Gastroesophageal sphincter (tissue), 4 donors: Measurements from ENCODE around the gene AUTS2. TPM values are rescaled to one million over a fixed set of nuclear protein-coding genes. Genes with fewer than 3 reads are reported as not detected.
"Not testable (repeated sequence)": the region's sequence is repeated elsewhere in the genome, so short reads cannot be mapped to it uniquely, and the experiment has no call there.

Experiments
- ATAC-seq: fragments of 150-250 bp; one replicate; pipeline ENCODE4 v1.9.1; 2016; ENCODE audit warnings: mild to moderate bottlenecking, moderate library complexity
- H3K27ac ChIP-seq, 4 donors: fragments of 200-600 bp; sonication (generic) in 3 of 4; 1 replicate in 3 of 4; 2 replicates in 1 of 4; pipeline ENCODE4 v1.5.1; 2016 to 2019
- H3K27me3 ChIP-seq: fragments of 200-600 bp; sonication (generic); one replicate; pipeline ENCODE4 v1.5.1; 2019
- H3K36me3 ChIP-seq, 2 donors: fragments of 200-600 bp; sonication (generic); one replicate each; pipeline ENCODE4 v1.5.1; 2019; ENCODE audit warnings: control low read depth in 1 of 2
- H3K4me1 ChIP-seq, 3 donors: fragments of 200-600 bp; sonication (generic); 1 replicate in 2 of 3; 2 replicates in 1 of 3; pipeline ENCODE4 v1.5.1; 2016 to 2019; ENCODE audit warnings: control low read depth in 2 of 3
- H3K4me3 ChIP-seq, 2 donors: fragments of 200-600 bp; sonication (generic); one replicate each; pipeline ENCODE4 v1.5.1; 2019; ENCODE audit warnings: mild to moderate bottlenecking in 1 of 2, moderate library complexity in 1 of 2
- H3K9me3 ChIP-seq, 3 donors: fragments of 200-600 bp; sonication (generic); one replicate each; pipeline ENCODE4 v1.5.1; 2017 to 2019; ENCODE audit warnings: control low read depth in 2 of 3
- EP300 ChIP-seq: sonication (generic); formaldehyde crosslinking; IDR thresholded peaks from one replicate; pipeline ENCODE4 v1.6.1; 2017; ENCODE audit warnings: antibody characterized with exemption, mild to moderate bottlenecking
- POLR2A ChIP-seq, 2 donors: fragments of 450-650 bp; IDR thresholded peaks; one replicate each; pipeline ENCODE4 v1.6.1; 2017; ENCODE audit warnings: antibody characterized with exemption in 2 of 2, mild to moderate bottlenecking in 2 of 2, moderate library complexity in 1 of 2
- POLR2AphosphoS5 ChIP-seq: sonication (generic); formaldehyde crosslinking; IDR thresholded peaks from one replicate; pipeline ENCODE4 v1.6.1; 2017; ENCODE audit warnings: antibody characterized with exemption
- WGBS, 2 donors: methylation state at CpG; one replicate each; pipeline ENCODE4 v1.1.5; 2018; ENCODE audit warnings: low coverage in 1 of 2; 5-methylcytosine and 5-hydroxymethylcytosine counted together
- total RNA-seq, 4 donors: library from RNA; depleted of rRNA; stranded (reverse); fragments of >200 nt; gene quantifications; one replicate each; pipeline ENCODE4 v1.1.0, GENCODE V29; 2016
- TF ChIP-seq, protein P1 (sequence below), 4 experiments: fragments of 200-600 bp in 2 of 4; fragments of 450-650 bp in 2 of 4; sonication (generic) in 1 of 4; IDR thresholded peaks; one replicate each; pipeline ENCODE4 v1.5.1; 2017 to 2019; ENCODE audit warnings: antibody characterized with exemption in 4 of 4, mild to moderate bottlenecking in 2 of 4, moderate library complexity in 2 of 4

The AUTS2 gene
- total RNA-seq, 4 donors from 2014 or later = 12.2 to 48.7 (median 44.1) TPM

DNA sequence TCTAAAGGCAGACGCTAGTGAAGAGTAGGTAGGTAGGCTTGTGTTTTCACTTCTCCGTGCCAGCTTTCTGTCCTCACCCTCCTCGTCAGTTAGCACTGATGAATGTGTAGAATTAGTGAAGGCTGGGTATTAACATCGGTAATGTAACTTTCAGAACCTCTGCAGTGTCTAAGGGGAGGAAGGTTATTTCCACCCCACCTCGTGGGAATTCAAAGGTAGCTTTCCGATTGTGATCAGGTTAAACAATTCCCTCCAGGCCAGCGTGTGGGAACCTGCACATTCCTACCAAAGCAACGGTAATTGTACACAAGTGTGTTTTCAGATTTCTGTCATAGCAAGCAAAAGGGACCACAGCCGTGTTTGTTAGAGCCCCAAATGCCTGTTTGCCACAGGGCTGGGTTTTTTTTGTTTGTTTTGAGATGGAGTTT lies 1128.7 kb downstream of the AUTS2 start:
- WGBS, 2 donors = 83 to 100% methylated on average over 2 to 9 of the region's 9 CpGs
- Histone ChIP-seq H3K27ac (no peak overlapping the region), H3K4me1 (peaks cover 0 to 14% (median 0%) of the 10 kb centered on the region in 3 donors), H3K36me3 (no peaks in the 10 kb centered on the region), H3K4me3 (no peak overlapping the region), H3K9me3 (peaks cover 0 to 4% (median 0%) of the 10 kb centered on the region in 3 donors), H3K27me3 (no peaks in the 10 kb centered on the region)
- TF ChIP-seq, protein P1, sequence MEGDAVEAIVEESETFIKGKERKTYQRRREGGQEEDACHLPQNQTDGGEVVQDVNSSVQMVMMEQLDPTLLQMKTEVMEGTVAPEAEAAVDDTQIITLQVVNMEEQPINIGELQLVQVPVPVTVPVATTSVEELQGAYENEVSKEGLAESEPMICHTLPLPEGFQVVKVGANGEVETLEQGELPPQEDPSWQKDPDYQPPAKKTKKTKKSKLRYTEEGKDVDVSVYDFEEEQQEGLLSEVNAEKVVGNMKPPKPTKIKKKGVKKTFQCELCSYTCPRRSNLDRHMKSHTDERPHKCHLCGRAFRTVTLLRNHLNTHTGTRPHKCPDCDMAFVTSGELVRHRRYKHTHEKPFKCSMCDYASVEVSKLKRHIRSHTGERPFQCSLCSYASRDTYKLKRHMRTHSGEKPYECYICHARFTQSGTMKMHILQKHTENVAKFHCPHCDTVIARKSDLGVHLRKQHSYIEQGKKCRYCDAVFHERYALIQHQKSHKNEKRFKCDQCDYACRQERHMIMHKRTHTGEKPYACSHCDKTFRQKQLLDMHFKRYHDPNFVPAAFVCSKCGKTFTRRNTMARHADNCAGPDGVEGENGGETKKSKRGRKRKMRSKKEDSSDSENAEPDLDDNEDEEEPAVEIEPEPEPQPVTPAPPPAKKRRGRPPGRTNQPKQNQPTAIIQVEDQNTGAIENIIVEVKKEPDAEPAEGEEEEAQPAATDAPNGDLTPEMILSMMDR (IDR thresholded peaks at IDR 0.05) = no peak
- TF ChIP-seq POLR2AphosphoS5 = no peak
- ATAC-seq = no peak

DNA sequence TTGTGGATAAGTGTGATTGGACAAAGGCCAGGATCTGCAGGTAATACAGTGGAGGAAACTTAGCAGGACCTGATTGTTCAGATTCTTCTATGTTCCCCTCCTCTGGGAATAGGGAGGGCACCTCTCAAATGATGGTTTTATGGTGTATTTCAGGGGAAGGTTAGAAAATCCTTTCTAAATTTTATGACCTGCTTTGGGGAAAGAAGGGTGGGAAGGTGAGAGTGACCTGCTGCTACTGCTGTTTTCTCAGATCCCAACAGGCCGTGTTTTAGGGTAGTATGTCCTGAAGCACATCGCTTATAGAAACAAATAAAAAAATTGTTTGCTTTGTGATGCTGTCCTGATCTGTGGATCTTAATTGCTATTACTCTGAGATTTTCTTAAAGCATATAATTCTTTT lies 1129.6 kb downstream of the AUTS2 start:
- no peak for ATAC-seq
- no peaks in the 10 kb centered on the region for H3K36me3 ChIP-seq
- WGBS, 2 donors = 90 to 92% methylated on average over 2 of the region's 2 CpGs
- H3K9me3 ChIP-seq = peaks cover 0 to 4% (median 0%) of the 10 kb centered on the region in 3 donors
- H3K27ac ChIP-seq = no peak overlapping the region
- H3K4me3 ChIP-seq = no peak overlapping the region
- no peak for TF ChIP-seq EP300
- TF ChIP-seq, protein P1 (IDR thresholded peaks at IDR 0.05) = no peak
- no peak for TF ChIP-seq POLR2AphosphoS5
- TF ChIP-seq POLR2A (IDR thresholded peaks at IDR 0.05) = no peak
- H3K4me1 ChIP-seq = peaks cover 0 to 17% (median 0%) of the 10 kb centered on the region in 3 donors
- no peaks in the 10 kb centered on the region for H3K27me3 ChIP-seq

DNA sequence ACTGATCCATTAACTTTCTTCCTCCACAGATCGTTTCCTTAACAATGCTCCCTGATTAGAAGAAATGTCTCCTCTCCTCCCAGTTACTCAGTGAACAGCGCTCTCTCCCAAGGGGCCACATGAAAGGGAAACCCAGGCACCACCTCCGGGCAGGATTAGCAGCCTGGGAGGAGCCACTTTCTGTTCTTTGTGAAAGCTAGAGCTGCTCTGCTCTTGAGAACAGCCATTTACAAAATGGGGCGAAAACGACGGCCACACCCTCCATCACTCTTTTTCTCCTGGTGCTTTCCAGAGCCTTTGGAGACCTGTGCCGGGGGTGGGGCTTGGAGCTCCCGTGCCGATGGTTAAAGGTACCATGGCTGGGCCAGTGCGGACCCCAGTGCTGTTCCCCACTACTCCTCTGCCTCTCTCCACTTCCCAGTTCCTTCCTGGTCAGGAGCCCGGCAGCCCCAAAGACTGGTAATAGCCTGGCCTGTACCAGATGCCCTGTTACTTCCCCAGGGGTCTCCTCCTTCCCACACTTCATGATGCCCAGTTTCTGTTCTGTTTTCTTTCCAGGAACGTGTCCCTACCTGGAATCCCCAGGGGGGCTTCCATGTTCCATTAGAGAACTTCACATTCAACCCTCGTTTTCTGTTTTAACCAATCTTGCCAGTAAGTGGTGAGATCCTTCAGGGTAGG lies 1130.7 kb downstream of the AUTS2 start:
- no peak for ATAC-seq
- Histone ChIP-seq H3K9me3 (peaks cover 0 to 4% (median 0%) of the 10 kb centered on the region in 3 donors), H3K36me3 (no peaks in the 10 kb centered on the region), H3K27ac (no peak overlapping the region), H3K4me3 (no peak overlapping the region), H3K4me1 (peaks cover 0 to 25% (median 0%) of the 10 kb centered on the region in 3 donors), H3K27me3 (no peaks in the 10 kb centered on the region)
- TF ChIP-seq POLR2A (IDR thresholded peaks at IDR 0.05) (no peak), EP300 (no peak), POLR2AphosphoS5 (no peak)
- TF ChIP-seq, protein P1 (IDR thresholded peaks at IDR 0.05) = no peak
- WGBS, 2 donors = 51 to 71% methylated on average over 3 to 7 of the region's 13 CpGs

DNA sequence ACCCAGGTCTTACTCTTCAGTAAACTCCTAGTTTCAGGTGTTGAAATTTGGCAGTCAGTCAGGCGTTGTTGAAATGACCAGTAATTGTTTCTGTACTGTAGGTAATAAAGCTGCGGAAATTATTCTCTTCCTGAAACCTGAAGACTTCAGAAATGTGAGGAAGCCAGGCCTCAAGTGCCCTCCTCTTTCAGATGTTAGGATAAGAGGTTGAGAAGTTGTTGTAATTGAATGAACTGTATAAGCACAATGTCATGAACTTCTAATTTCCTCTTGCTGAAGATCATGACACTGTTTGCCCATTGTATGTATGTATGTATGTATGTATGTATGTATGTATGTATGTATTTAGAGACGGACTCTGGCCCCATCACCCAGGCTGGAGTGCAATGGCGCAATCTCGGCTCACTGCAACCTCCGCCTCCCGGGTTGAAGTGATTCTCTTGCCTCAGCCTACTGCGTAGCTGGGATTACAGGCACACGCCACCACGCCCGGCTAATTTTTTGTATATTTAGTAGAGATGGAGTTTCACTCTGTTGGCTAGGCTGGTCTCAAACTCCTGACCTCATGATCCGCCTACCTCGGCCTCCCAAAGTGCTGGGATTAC lies 1131.4 kb downstream of the AUTS2 start:
- WGBS, 2 donors = 90% methylated on average over 4 of the region's 13 CpGs; no CpG with 5 or more reads in 1 of the 2 donors
- H3K36me3 ChIP-seq, H3K27me3 ChIP-seq, H3K9me3 ChIP-seq, ATAC-seq, H3K4me3 ChIP-seq, H3K27ac ChIP-seq: not testable (repeated sequence)
- peaks cover 0 to 21% (median 0%) of the 10 kb centered on the region in 3 donors for H3K4me1 ChIP-seq

DNA sequence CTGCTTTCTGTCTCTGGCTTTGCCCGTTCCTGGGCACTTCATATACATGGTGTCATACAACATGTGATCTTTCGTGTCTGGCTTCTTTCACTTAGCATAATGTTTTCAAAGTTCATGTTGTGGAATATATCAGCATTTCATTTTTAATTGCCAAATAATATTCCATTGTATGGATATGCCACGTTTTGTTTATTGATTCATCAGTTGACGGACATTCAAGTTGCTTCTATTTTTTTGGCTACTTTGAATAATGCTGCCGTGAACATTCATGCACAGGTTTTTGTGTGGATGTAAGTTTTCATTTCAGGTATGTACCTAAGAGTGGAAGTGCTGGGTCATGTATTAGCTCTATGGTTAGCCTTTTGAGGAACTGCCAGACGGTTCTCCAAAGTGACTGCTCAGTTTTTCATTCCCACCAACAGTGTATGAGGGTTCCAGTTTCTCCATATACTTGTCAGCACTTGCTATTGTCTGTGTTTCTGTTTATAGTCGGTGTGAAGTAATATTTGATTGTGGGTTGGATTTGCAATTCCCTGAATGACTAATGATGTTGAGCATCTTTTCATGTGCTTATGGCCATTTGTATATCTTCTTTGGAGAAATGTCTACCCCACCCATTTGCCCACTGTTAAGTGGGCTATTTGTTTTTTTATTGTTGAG lies 1132.3 kb downstream of the AUTS2 start:
- Histone ChIP-seq H3K4me1 (peaks cover 0 to 19% (median 0%) of the 10 kb centered on the region in 3 donors), H3K27me3 (no peaks in the 10 kb centered on the region), H3K4me3 (no peak overlapping the region), H3K27ac (no peak overlapping the region), H3K36me3 (no peaks in the 10 kb centered on the region), H3K9me3 (peaks cover 0 to 4% (median 0%) of the 10 kb centered on the region in 3 donors)
- TF ChIP-seq POLR2A (IDR thresholded peaks at IDR 0.05) = no peak
- TF ChIP-seq POLR2AphosphoS5 = no peak
- no peak for TF ChIP-seq EP300
- TF ChIP-seq, protein P1 (IDR thresholded peaks at IDR 0.05) = no peak
- no peak for ATAC-seq
- 87 to 90% methylated on average over 7 of the region's 7 CpGs for WGBS, 2 donors
